Hematopoietic multipotent progenitor cell treated with erythropoietin and hydrocortisone succinate and interleukin-3 and kit ligand, for 15 days (in vitro differentiated cells): ENCODE data around the gene RSPH10B2.
A peak's percentile ranks its signal among the peaks of the same experiment; 100 is the strongest.
"Not testable (repeated sequence)": the region's sequence is repeated elsewhere in the genome, so short reads cannot be mapped to it uniquely, and the experiment has no call there.

ENCODE experiments used
- DNase-seq: peaks from one replicate; pipeline ENCODE4 v3.0.0-alpha.2; 2015; ENCODE audit warnings: low spot score

Gene RSPH10B2

DNA sequence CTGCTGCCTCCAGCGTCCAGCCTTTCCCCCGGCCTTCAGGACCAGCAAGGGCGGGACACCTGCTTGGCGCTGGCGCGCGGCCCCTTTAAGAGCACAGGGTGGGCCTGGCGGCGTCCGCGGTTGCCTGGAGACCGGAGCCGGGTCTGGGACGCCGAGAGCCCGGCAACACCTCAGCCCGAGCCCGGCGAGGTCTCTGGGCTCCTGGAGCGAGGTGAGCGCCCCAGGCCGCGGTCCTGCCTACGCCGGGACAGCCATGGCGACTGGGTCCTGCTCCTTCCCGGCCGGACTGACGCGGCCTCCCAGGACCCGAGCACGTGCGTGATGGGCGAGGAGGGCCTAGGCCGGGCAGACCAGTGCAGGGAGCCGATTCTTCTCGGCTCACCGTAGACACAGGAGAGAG, at the start of gene RSPH10B2:
Gene RSPH10B2, plus strand, starts transcription at position 140 of the 400 bp plus-strand sequence. CDS start 3,575 bp downstream, outside the sequence.
- DNase-seq = not testable (repeated sequence)

DNA sequence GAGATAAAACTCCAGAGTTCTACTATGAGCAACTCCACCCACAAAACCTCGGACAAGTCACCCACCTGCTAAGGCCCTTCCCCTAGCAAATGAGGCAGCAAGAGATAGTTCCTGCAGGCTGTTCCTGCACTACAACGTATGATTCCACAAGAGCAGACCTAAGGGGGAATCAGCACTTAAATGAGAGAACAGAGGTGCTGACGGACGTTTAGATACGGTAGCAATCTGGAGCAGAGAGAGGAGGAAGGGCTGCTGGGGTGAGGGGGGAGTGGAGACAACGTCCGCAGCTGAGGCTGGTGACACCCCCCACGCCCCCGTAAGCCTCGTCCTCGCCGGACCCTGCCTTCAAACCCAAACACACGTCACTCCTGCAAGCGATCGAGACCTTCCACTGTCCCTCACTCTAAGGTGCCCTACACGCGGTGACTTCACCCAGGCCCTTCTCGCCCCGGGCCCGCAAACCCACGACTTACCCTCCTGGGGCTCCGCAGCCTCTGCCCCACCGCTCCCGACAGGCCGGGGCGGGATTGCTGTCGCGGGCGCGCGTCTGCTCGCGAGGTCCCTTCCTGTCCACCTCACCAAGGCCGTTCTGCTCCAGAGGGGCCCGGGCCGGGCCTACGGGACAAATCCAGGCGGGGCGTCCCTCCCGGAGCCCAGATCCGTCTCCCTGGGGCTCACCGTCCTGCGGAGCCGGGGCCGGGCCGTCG, 47.8 kb upstream of the RSPH10B2 start:
- peak; percentile 29 for DNase-seq

- DNase-seq = peak; percentile 94
These were observed 47.1 kb upstream of the RSPH10B2 start, which contains the start of gene ZNF12 for GRCh38 chr7:6706666-6707407. Gene ZNF12, minus strand, starts transcription at chr7:6706947. Its CDS starts 1,774 bp downstream, at chr7:6705173.

GRCh38 chr7:6708304-6708703, 45.6 kb upstream of the RSPH10B2 start:
- no peak for DNase-seq

- DNase-seq = no peak
These were observed 44.1 kb upstream of the RSPH10B2 start for GRCh38 chr7:6709808-6710207.

- DNase-seq = no peak
These were observed 39.5 kb upstream of the RSPH10B2 start for GRCh38 chr7:6714360-6714759.

DNA sequence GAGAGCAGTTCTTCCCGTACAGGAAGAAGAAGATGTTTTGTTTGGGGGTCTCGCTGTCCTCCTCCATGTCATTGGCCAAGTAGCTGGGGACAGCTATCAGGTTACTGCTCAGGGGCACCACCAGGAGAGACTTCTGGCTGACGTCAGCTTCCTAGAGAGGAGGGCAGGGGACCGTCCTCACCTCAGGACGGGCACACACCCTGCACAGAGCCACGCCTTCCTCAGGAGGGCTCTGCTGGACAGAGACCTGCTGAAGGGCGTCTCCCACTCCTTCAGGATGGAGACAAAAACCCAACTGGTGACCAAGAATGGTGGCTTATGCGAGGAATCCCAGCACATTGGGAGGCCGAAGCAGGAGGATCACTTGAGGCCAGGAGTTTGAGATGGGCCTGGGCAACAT, 38.0 kb upstream of the RSPH10B2 start:
- not testable (repeated sequence) for DNase-seq

- DNase-seq = no peak
These were observed 35.8 kb upstream of the RSPH10B2 start for GRCh38 chr7:6718124-6718523.

GRCh38 chr7:6724351-6724750, 29.6 kb upstream of the RSPH10B2 start:
- DNase-seq = not testable (repeated sequence)

GRCh38 chr7:6725003-6725402, 28.9 kb upstream of the RSPH10B2 start:
- no peak for DNase-seq

GRCh38 chr7:6726341-6726740, 27.6 kb upstream of the RSPH10B2 start:
- DNase-seq = not testable (repeated sequence)

GRCh38 chr7:6727663-6728062, 26.2 kb upstream of the RSPH10B2 start:
- no peak for DNase-seq

- DNase-seq = not testable (repeated sequence)
These were observed 24.9 kb upstream of the RSPH10B2 start for GRCh38 chr7:6728893-6729491.

DNA sequence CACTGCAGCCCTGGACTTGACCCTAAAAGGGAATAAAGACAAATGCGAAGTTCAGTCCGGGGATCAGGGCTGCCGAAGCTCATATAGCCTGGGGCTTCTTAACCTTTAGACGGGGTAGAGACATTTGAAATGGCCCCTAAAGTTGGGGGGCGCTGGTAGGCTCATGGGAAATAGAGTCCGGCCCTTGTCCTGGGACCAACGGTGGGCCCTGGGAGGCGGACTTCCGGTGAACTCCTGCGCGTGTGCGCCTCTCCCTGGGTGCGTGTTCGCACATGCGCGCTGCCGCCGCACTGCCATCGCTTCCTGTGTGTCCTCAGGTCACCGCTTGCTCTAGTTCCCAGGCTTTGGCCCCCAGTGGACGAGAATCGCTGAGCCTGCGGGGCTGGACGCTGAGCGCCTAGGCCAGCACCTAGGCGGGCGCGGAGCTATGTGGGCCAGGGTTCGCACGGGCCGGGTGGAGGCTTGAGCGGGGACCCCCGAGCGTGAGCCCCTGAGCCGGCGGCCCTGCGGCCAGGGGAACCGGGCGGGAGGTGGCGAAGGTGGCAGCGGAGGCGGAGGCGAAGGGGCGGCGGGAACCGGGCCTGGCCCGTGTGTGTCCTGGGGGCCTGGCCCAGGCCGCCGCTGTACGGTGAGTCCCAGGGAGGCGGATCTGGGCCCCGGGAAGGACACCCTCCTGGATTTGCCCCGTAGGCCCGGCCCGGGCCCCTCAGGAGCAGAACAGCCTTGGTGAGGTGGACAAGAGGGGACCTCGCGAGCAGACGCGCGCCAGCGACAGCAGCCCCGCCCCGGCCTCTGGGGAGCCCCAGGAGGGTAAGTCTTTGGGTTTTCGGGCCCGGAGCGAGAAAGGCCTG, 24.2 kb upstream of the RSPH10B2 start:
- peak; percentile 84 for DNase-seq

- no peak for DNase-seq
These were observed 23.6 kb upstream of the RSPH10B2 start for GRCh38 chr7:6730343-6730633.

- DNase-seq = not testable (repeated sequence)
These were observed 15.5 kb upstream of the RSPH10B2 start for GRCh38 chr7:6738415-6738814.

GRCh38 chr7:6744410-6745100, 9.3 kb upstream of the RSPH10B2 start:
- not testable (repeated sequence) for DNase-seq

DNA sequence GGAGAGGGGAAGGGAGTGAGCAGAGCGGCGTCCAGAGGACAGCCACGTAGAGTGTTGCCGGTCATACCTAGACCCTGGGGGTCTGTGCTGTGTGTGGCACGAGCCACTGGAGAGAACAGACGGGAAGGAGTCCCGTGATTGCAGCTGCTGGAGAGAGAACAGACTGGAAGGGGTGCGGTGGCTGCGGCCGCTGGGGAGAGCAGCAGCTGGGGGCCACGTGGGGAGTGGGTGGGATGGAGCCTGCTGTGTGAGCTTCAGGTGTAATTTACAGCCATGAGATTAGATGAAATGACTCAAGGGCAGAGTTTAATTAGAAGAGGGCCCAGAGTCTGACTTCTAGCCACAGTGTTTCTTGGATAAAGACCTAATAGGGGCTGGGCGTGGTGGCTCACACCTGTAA, 4.6 kb upstream of the RSPH10B2 start:
- DNase-seq = not testable (repeated sequence)

- DNase-seq = not testable (repeated sequence)
These were observed 3.7 kb upstream of the RSPH10B2 start for GRCh38 chr7:6750173-6750572.

GRCh38 chr7:6761186-6761585, 7.3 kb downstream of the RSPH10B2 start:
- not testable (repeated sequence) for DNase-seq

DNA sequence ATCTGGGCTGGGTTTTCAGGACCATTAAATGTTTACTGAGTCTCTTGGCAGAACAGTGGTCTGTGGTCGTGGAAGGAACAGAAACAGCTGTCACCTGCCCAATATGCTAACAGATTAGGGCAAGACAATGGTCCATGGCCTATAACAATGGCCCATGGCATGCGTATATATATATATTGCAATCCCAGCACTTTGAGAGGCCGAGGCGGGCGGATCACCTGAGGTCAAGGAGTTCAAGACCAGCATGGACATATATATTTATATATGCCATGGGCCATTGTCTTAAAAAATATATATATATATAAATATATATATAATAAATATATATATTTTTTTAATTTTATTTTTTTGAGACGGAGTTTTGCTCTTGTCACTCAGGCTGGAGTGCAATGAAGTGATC, 27.7 kb downstream of the RSPH10B2 start:
- DNase-seq = not testable (repeated sequence)
